Frontal cortex (tissue), 4 donors: ENCODE results near the gene PRKG1. TPM values are rescaled to one million over a fixed set of nuclear protein-coding genes. Genes with fewer than 3 reads are reported as not detected.

Experiments
- DNase-seq, 2 donors: peaks; one replicate each; pipeline ENCODE4 v3.0.0; 2012; ENCODE audit warnings: low spot score in 2 of 2
- FAIRE-seq: peaks from 2 replicates; lab custom pipeline; 2012; peaks lifted over from hg19 to GRCh38; lab: Jason Lieb, UNC
- total RNA-seq: library from RNA; depleted of rRNA; stranded (reverse); fragments of >200 nt; gene quantifications from one replicate; pipeline ENCODE4 v1.2.3, GENCODE V29; 2014
- donor health status: control.
- donor health status: control.
- donor health status: control.

The PRKG1 gene
- total RNA-seq, 1 donor from 2014 or later, result 15.5 TPM

DNA sequence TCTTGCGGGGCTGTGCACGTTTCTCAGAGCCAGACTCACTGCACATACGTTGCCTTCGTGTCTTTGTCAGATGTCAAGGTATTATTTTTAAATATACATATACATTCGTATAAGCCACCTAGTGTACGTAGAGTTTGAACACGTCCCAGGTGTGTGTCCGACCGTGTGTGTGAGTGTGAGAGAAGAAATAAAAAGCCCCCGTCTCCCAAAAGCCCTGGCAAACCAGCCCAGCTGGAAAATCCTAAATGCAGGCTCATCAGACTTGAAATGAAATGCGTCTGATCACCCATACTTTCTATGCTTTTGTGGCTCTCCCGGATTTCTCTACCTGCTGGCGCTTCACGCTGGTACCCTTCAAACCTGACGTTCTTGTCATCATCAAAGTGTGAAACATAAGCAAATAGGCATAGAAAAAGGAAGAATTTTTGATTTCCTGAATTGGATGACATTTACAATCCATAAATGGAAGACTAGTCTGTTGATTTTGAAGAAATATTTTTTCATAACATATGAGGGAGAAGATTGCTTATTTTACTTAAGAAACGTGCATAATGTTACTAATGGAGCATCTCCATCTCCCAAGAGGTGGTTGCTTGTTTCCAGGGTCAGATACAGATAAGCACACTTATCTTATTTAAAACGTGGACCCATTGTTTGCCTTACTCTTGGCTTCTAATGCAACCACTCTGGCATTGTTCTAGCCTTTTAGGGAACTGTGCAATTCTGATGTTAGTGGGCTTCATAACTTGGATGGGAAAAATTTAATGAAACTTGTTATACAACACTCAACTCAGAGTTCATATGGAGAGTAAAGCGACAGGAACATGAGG lies 971 bp downstream of the PRKG1 start:
- DNase-seq (no peak), FAIRE-seq (no peak)

DNA sequence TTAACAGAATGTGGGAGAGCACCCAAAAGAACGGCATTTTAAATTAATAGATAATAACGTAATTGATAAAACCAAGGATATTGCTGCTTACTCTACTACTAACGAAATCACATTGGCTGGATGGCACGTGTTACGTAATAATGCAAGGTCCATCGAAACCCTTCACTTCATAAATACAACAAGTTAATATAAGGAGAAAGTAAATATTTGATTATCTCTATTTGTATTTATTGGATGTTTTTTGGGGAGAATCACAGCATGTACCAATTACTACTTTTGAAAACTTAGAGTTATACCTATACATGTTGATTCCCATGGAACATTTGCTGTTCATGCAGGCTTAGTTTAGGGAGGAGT lies 1.6 kb downstream of the PRKG1 start:
- DNase-seq, result no peak
- no peak for FAIRE-seq

DNA sequence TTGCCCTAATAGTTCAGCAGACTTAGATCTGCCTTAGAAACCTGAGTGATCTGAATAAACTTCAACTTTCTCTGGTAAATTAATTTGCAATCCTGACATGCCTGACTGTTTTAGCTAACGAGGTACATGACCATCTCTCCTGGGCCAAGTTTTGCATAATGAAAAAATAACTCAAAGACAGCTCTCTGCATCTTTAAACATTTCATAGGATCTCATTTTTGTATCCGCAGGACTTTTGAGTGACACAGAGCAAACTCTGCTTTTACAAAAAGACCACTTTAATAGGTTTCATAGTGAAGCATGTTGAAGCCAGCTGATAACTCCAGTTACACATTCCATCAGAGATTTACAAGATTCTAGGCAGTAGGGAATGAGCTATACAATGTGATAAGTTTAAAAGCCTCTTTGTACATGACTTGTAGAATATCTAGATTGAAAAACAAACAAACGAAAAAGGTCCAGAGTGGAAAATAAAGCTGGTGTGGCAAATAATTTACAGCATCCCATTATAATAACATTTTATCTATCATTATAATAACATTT lies 2.1 kb downstream of the PRKG1 start:
- no peak for FAIRE-seq
- no peak for DNase-seq

GRCh38 chr10:51077074-51077473 lies 2.8 kb downstream of the PRKG1 start:
- FAIRE-seq (no peak), DNase-seq (no peak)

- FAIRE-seq (no peak), DNase-seq (no peak)
Measured at GRCh38 chr10:51077507-51077906, 3.2 kb downstream of the PRKG1 start.

- no peak for FAIRE-seq
Measured at GRCh38 chr10:51079331-51079730, 5.0 kb downstream of the PRKG1 start.

GRCh38 chr10:51079766-51080165 lies 5.5 kb downstream of the PRKG1 start:
- FAIRE-seq, result no peak
- no peak for DNase-seq

More at GRCh38 chr10:51079331-51079730, 5.0 kb downstream of the PRKG1 start:
- DNase-seq, result no peak

DNA sequence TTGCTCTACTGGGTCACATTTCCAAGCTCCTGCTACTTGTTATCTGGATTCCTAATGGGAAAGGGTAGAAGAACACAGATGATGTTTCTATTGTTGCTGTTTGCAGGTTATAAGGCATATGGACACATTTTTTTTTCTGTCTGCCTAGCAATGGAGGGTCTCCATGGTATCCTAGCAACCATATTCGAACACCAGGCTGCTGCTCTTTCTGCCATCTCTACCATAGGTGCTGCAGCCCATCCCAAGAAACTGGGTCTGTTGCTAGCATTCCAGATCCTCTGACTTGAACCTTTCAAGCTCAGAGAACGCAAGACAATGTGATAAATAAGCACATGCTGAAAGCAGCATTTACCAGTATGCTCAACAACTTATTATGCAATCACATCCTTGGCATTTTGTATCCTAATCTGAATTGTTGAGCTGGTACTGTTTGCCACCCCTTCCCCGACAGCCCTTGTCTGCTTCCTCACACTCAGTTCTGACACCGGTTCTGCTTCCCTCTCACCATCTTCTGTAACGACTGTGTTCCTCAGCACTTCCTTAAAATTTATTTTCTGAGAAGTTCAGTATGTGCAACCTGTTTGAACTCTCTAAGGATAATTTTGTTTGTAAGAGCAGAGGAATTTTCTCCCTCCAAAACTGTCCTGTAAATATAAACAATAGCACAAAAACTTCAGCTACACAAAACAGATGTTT lies 6.2 kb downstream of the PRKG1 start:
- no peak for FAIRE-seq
- no peak for DNase-seq

GRCh38 chr10:51082857-51083256 lies 8.6 kb downstream of the PRKG1 start:
- FAIRE-seq (no peak), DNase-seq (no peak)

DNA sequence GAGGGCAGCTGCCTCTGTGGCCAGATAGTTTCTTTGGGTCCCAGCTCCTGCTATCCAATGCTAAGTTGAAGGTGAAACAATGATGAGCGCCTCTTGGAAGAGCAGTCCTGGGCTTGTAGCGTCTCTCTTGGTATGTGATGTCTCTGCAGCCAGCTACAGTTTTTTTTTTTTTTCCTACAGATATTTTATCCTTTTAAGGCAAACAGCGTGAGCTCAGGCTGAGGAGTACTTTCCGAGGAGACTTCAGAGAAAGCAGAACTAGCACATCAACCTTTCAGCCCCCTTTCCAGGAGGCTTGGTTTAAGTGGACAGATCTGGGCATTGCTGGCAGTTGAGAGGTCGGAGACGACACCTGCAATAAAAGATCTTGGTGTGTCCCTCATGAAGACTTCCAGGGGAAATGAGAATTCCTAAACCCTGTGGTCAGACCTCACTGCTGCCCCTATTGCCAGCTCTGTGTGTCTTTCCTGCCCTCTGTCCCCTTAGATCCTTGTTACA lies 9.1 kb downstream of the PRKG1 start:
- FAIRE-seq, result no peak
- DNase-seq, result no peak

DNA sequence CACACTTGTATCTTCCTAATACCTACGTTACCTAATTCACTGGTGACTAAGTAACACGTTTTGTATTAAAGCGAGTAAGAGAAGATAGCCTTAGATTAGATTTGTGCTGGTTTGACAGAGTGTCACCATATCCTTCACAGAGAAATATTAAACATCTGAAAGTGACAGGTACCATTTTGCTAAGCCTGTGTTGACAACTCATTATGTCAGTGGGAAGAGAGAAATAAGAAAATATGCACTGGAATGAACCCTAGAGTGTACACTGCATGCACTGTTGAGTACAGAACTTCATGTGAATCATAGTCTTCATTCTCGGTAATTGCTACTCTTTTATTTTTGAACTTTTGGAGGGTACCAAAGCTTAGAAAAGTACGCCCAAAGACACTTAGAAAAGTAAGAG lies 10.9 kb downstream of the PRKG1 start:
- DNase-seq (no peak), FAIRE-seq (no peak)

DNA sequence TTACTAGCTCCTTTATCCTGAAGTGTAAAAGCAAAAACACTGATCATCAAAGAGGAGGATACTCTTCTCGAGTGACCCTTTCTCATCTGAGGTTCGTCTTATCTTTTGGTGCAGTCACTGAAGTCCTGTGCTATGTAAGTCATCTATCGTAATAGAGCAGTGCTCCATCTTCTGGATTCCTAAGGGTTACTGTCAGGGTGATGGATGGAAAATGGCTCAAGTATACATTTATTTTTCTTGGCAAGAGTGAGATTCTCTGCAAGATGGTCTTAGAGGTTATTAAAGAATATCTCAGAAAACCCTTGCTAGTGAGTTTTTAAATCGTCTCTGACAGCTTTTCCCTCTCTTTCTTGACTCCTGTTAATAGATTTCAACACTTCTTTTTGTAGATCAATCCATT lies 12.4 kb downstream of the PRKG1 start:
- no peak for FAIRE-seq

GRCh38 chr10:51087114-51087513 lies 12.8 kb downstream of the PRKG1 start:
- DNase-seq (no peak), FAIRE-seq (no peak)

More for the DNA sequence above, 12.4 kb downstream of the PRKG1 start:
- DNase-seq, result no peak

- no peak for DNase-seq
- no peak for FAIRE-seq
Measured at GRCh38 chr10:51090190-51090589, 15.9 kb downstream of the PRKG1 start.

- no peak for FAIRE-seq
- DNase-seq, result no peak
Measured at GRCh38 chr10:51092402-51092801, 18.1 kb downstream of the PRKG1 start.

- FAIRE-seq (no peak), DNase-seq (no peak)
Measured at GRCh38 chr10:51095444-51095843, 21.2 kb downstream of the PRKG1 start.

DNA sequence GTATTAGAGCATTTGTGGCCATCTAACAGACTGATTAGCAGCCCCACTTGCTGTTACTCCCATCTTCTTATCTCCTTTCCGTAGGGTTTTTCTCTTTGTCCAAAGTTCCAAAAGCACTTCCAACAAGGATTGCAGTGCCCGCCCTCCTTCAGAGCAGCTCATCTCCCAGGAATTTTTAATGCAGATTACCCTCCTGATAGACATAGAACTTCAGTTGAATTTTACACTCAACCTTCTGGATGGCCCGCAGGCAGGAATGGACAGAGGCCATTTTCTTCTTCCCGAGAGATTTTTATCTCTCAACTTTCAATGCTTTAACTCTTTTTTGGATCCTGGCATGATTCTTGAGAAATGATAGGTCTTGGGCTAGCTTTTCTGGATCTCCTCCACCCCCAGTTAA lies 23.3 kb downstream of the PRKG1 start:
- DNase-seq (no peak), FAIRE-seq (no peak)

GRCh38 chr10:51100221-51100620 lies 25.9 kb downstream of the PRKG1 start:
- FAIRE-seq, result no peak

GRCh38 chr10:51103554-51104217 lies 29.4 kb downstream of the PRKG1 start:
- DNase-seq (no peak), FAIRE-seq (no peak)

More at GRCh38 chr10:51100221-51100620, 25.9 kb downstream of the PRKG1 start:
- no peak for DNase-seq

DNA sequence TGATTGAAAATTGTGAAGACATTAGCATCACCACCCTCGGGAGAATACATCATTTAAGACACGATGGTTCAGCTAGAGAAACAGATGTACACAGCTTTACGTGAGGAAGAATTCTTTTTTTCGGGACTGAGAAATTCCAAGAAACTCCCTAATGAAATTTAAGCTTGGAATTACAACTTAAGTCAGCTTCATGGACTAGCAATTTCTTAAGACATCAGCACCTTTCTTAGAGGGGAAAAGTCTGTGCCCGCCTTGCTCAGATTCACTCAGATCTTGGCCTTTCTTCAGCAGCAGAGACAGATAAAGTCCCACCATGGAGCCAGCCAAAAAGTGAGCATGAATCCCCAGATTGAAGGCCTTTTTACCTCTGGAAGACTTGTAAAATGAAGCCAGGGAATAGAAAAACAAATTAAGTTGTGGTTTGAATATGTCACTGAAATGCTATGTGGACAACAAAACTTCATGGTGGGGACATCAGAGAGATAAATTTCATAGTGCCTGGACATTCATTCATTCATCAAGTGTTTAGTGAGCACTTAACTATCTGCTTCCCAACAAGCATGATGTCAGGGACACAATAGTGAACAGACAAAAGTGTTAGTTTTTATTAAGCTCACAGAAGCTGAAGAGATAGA lies 32.1 kb downstream of the PRKG1 start:
- no peak for DNase-seq
- FAIRE-seq, result no peak
